PC-3 (cell line): ENCODE data around the gene PDGFC. TPM values are rescaled to one million over a fixed set of nuclear protein-coding genes. Genes with fewer than 3 reads are reported as not detected.

Source experiments
- ATAC-seq: fragments of 200-7000 bp; cut with Tn5 transposase; 2 replicates; pipeline ENCODE4 v1.9.1; 2020; ENCODE audit warnings: mild to moderate bottlenecking, moderate library complexity
- BruUV-seq: library from RNA; stranded (reverse); fragments of 400-500 nt; replicated peaks from 2 replicates; lab custom pipeline; 2021; lab: Mats Ljungman, UMichigan
- CTCF ChIA-PET: fragments of 300-600 bp; sonication (Branson Sonifier 250); formaldehyde crosslinking; loops from one replicate; lab custom pipeline; 2022; ENCODE audit warnings: antibody characterized with exemption; lab: Charles Lee
- POLR2A ChIA-PET: fragments of 300-600 bp; sonication (Branson Sonifier 250); formaldehyde crosslinking; loops from one replicate; lab custom pipeline; 2022; ENCODE audit warnings: antibody characterized with exemption; ENCODE audit not compliant: unreplicated experiment; lab: Charles Lee
- DNase-seq: peaks from one replicate; pipeline ENCODE4 v3.0.0-alpha.2; 2015
- H2AFZ ChIP-seq: fragments of 300-600 bp; sonication (generic); 2 replicates; pipeline ENCODE4 v1.6.0; 2016; ENCODE audit warnings: antibody characterized with exemption, low read length
- H3F3A ChIP-seq: fragments of 300-600 bp; sonication (generic); one replicate; pipeline ENCODE4 v1.6.0; 2017; ENCODE audit warnings: antibody characterized with exemption, low read length, control low read depth, mild to moderate bottlenecking; ENCODE audit not compliant: unreplicated experiment
- H3K27ac ChIP-seq: fragments of 300-600 bp; sonication (generic); 2 replicates; pipeline ENCODE4 v1.5.1; 2016; ENCODE audit warnings: mild to moderate bottlenecking, low read length
- H3K27me3 ChIP-seq: fragments of 300-600 bp; sonication (generic); 2 replicates; pipeline ENCODE4 v1.6.1; 2016; ENCODE audit warnings: low read length, mixed read lengths
- H3K36me3 ChIP-seq: fragments of 300-600 bp; sonication (generic); 2 replicates; pipeline ENCODE4 v1.6.1; 2016; ENCODE audit warnings: low read depth, mixed run types, low read length, mixed read lengths
- H3K4me1 ChIP-seq: fragments of 300-600 bp; sonication (generic); 2 replicates; pipeline ENCODE4 v1.5.1; 2016; ENCODE audit warnings: low read length; ENCODE audit not compliant: insufficient read depth
- H3K4me2 ChIP-seq: fragments of 300-600 bp; sonication (generic); 2 replicates; pipeline ENCODE4 v1.6.0; 2016; ENCODE audit warnings: low read length
- H3K4me3 ChIP-seq: fragments of 300-600 bp; sonication (generic); 2 replicates; pipeline ENCODE4 v1.5.1; 2016; ENCODE audit warnings: mild to moderate bottlenecking, low read length, mixed read lengths
- H3K79me2 ChIP-seq: fragments of 300-600 bp; sonication (generic); 2 replicates; pipeline ENCODE4 v1.6.1; 2017; ENCODE audit warnings: low read length, mixed read lengths
- H3K9ac ChIP-seq: fragments of 300-600 bp; sonication (generic); 2 replicates; pipeline ENCODE4 v1.6.0; 2016; ENCODE audit warnings: mild to moderate bottlenecking, low read length
- H3K9me2 ChIP-seq: fragments of 300-600 bp; sonication (generic); replicated peaks from 2 replicates; pipeline ENCODE4 v1.6.1; 2016; ENCODE audit warnings: mixed run types, low read length, mixed read lengths
- H3K9me3 ChIP-seq: fragments of 300-600 bp; sonication (generic); 2 replicates; pipeline ENCODE4 v1.6.1; 2016; ENCODE audit warnings: low read length, mixed read lengths
- H4K20me1 ChIP-seq: fragments of 300-600 bp; sonication (generic); 2 replicates; pipeline ENCODE4 v1.6.1; 2016; ENCODE audit warnings: low read length, mixed read lengths
- EZH2 ChIP-seq: fragments of 300-600 bp; sonication (generic); IDR thresholded peaks from one replicate; pipeline ENCODE4 v1.6.1; 2017; ENCODE audit warnings: antibody characterized with exemption, mild to moderate bottlenecking, low read length; ENCODE audit not compliant: unreplicated experiment
- EZH2phosphoT487 ChIP-seq: fragments of 300-600 bp; sonication (generic); IDR thresholded peaks from 2 replicates; pipeline ENCODE4 v1.6.1; 2018; ENCODE audit warnings: mild to moderate bottlenecking, antibody characterized with exemption, low read length, borderline replicate concordance
- intact Hi-C: fragments of 100-400 bp; cut with micrococcal nuclease; formaldehyde crosslinking; loops from 2 replicates; pipeline ENCODE4 v1.9.0; 2023
- total RNA-seq: library from RNA; depleted of rRNA; stranded (reverse); fragments of >200 nt; gene quantifications from 2 replicates; pipeline ENCODE4 v1.2.3, GENCODE V29; 2014
- TF ChIP-seq, protein P1 (sequence below): fragments of 300-600 bp; sonication (generic); conservative IDR thresholded peaks from 2 replicates; pipeline ENCODE4 v1.5.1; 2017; ENCODE audit warnings: antibody characterized with exemption, low read depth, mild to moderate bottlenecking, low read length

Gene PDGFC
- total RNA-seq, 1 experiment from 2014 or later, result 23.0 TPM

DNA sequence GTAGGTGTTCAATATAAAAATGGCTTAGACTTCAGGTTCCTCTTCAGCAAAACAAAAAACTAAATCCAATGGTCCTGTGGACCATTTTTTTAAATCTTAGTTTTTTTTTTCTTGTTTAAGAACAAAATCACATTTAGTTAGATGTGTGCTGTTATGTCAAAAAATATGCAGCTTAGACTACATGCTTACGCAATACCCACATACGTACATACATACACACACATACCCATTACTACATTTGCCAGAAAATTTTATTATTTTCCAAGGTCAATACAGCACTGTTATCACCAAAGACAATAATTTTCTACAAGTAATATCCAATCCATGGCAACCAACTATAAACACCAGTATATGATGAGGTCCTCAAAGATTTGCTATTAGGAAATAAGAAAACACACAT lies 144.1 kb downstream of the PDGFC start:
- Histone ChIP-seq H3K9me3 (no peaks in the 10 kb centered on the region), H3K4me2 (no peak overlapping the region), H3K27ac (no peak overlapping the region), H3K4me3 (no peak overlapping the region), H2AFZ (no peak overlapping the region), H3K9ac (no peak overlapping the region), H3K9me2 (no peaks in the 10 kb centered on the region), H3K79me2 (no peaks in the 10 kb centered on the region), H3K36me3 (no peaks in the 10 kb centered on the region), H3K4me1 (peaks cover 28% of the 10 kb centered on the region), H3F3A (no peaks in the 10 kb centered on the region), H4K20me1 (no peaks in the 10 kb centered on the region), H3K27me3 (no peaks in the 10 kb centered on the region)
- ATAC-seq, result no peak
- intact Hi-C loops, result no loop called here
- no TSS peak for BruUV-seq
- no peak for DNase-seq
- POLR2A ChIA-PET, result no interaction called here
- TF ChIP-seq EZH2, result no peak
- no peak for TF ChIP-seq EZH2phosphoT487
- TF ChIP-seq, protein P1, sequence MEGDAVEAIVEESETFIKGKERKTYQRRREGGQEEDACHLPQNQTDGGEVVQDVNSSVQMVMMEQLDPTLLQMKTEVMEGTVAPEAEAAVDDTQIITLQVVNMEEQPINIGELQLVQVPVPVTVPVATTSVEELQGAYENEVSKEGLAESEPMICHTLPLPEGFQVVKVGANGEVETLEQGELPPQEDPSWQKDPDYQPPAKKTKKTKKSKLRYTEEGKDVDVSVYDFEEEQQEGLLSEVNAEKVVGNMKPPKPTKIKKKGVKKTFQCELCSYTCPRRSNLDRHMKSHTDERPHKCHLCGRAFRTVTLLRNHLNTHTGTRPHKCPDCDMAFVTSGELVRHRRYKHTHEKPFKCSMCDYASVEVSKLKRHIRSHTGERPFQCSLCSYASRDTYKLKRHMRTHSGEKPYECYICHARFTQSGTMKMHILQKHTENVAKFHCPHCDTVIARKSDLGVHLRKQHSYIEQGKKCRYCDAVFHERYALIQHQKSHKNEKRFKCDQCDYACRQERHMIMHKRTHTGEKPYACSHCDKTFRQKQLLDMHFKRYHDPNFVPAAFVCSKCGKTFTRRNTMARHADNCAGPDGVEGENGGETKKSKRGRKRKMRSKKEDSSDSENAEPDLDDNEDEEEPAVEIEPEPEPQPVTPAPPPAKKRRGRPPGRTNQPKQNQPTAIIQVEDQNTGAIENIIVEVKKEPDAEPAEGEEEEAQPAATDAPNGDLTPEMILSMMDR, result no peak
- CTCF ChIA-PET, result no interaction called here

DNA sequence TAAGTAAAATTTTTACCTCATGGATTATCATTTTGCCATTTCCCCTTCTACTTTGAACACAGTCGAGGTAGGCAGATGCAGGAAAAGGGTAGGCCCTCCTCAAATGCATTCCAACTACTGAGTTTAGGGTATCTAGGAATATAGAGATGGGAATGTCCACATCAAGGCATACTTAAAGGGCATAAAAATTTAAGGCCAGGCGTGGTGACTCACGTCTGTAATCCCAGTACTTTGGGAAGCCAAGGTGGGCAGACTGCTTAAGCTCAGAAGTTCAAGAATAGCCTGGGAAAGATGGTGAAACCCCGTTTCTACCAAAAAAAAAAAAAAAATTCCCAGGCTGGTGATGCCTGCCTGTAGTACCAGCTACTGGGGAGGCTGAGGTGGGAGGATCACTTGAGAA lies 146.5 kb downstream of the PDGFC start:
- intact Hi-C loops, result no loop called here
- Histone ChIP-seq H3K27ac (no peak overlapping the region), H4K20me1 (no peaks in the 10 kb centered on the region), H3K4me2 (no peak overlapping the region), H3K9ac (no peak overlapping the region), H3K4me3 (no peak overlapping the region), H3K9me3 (no peaks in the 10 kb centered on the region), H3K4me1 (peaks cover 19% of the 10 kb centered on the region), H3K9me2 (no peaks in the 10 kb centered on the region), H2AFZ (no peak overlapping the region), H3K79me2 (no peaks in the 10 kb centered on the region), H3K27me3 (no peaks in the 10 kb centered on the region), H3K36me3 (no peaks in the 10 kb centered on the region), H3F3A (no peaks in the 10 kb centered on the region)
- POLR2A ChIA-PET, result no interaction called here
- CTCF ChIA-PET, result no interaction called here
- DNase-seq (peak; percentile 18), ATAC-seq (no peak)
- BruUV-seq, result no TSS peak
- no peak for TF ChIP-seq EZH2phosphoT487
- TF ChIP-seq, protein P1, result no peak
- no peak for TF ChIP-seq EZH2

DNA sequence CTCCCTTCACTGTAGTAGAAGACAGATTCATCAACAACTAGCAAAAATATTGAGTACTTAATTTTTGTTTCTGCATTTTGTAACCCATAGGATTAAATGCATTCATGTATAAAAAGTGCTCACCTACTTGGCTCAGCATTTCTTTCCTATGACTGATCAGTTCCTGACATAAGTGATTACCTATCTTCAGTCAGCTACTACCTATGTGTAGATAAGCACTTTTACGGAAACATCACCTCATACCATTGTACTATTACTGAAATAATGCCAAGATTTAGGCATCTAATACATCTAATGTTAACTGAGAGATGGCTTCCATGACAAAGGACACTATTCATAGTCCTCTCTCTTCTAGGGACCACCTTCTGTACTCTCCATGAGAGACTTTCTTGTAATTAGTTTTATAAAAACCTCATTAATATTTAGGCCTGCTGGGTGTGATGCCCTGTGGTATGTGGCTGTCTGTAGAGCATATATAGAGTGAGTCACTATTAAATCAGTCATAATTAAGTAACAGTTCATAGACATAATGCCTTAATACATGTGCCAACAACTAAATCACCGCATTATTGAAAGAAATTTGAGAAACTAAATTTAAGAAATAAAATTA lies 147.0 kb downstream of the PDGFC start:
- CTCF ChIA-PET, result no interaction called here
- H3K4me1 ChIP-seq, result peaks cover 14% of the 10 kb centered on the region
- H3K9ac ChIP-seq, result no peak overlapping the region
- H3K4me3 ChIP-seq, result no peak overlapping the region
- no peaks in the 10 kb centered on the region for H3K9me2 ChIP-seq
- BruUV-seq, result no TSS peak
- POLR2A ChIA-PET, result no interaction called here
- H3K79me2 ChIP-seq, result no peaks in the 10 kb centered on the region
- ATAC-seq (peak; percentile 24; the same call in 1 of the 2 replicates), DNase-seq (peak; percentile 49)
- H3K36me3 ChIP-seq, result no peaks in the 10 kb centered on the region
- H3F3A ChIP-seq, result no peaks in the 10 kb centered on the region
- no peak overlapping the region for H3K27ac ChIP-seq
- TF ChIP-seq EZH2, result no peak
- TF ChIP-seq, protein P1, result no peak
- no peak for TF ChIP-seq EZH2phosphoT487
- no peak overlapping the region for H2AFZ ChIP-seq
- no peaks in the 10 kb centered on the region for H3K9me3 ChIP-seq
- H3K27me3 ChIP-seq, result no peaks in the 10 kb centered on the region
- H4K20me1 ChIP-seq, result no peaks in the 10 kb centered on the region
- intact Hi-C loops, result no loop called here
- H3K4me2 ChIP-seq, result peak overlapping the region; percentile 25
